Neuronal stem cell (in vitro differentiated cells): ENCODE data around the gene PPARD.

Experiments
- DNase-seq: peaks from one replicate; pipeline ENCODE4 v3.0.0-alpha.2; 2013; ENCODE audit warnings: low spot score
- H2AFZ ChIP-seq: one replicate; pipeline ENCODE4 v1.6.1; 2013; ENCODE audit warnings: mild to moderate bottlenecking, low read length, inconsistent platforms
- H2AK5ac ChIP-seq: 2 replicates; pipeline ENCODE4 v1.6.1; 2013; ENCODE audit warnings: low read depth, mild to moderate bottlenecking, inconsistent platforms, low read length, moderate library complexity, mixed read lengths
- H2BK120ac ChIP-seq: 2 replicates; pipeline ENCODE4 v1.6.1; 2013; ENCODE audit warnings: low read depth, mild to moderate bottlenecking, inconsistent platforms, low read length, moderate library complexity, mixed read lengths
- H2BK12ac ChIP-seq: one replicate; pipeline ENCODE4 v1.6.1; 2013; ENCODE audit warnings: low read length, inconsistent platforms
- H2BK15ac ChIP-seq: 2 replicates; pipeline ENCODE4 v1.6.1; 2013; ENCODE audit warnings: mild to moderate bottlenecking, low read length, inconsistent platforms, mixed read lengths
- H2BK5ac ChIP-seq: one replicate; pipeline ENCODE4 v1.6.1; 2013; ENCODE audit warnings: inconsistent platforms, mild to moderate bottlenecking, low read length, moderate library complexity
- H3K14ac ChIP-seq: one replicate; pipeline ENCODE4 v1.6.1; 2013; ENCODE audit warnings: low read length, inconsistent platforms
- H3K18ac ChIP-seq: 2 replicates; pipeline ENCODE4 v1.6.1; 2013; ENCODE audit warnings: low read length, inconsistent platforms
- H3K23ac ChIP-seq: 2 replicates; pipeline ENCODE4 v1.6.1; 2013; ENCODE audit warnings: low read depth, mild to moderate bottlenecking, mixed read lengths, low read length, inconsistent platforms; ENCODE audit not compliant: poor library complexity
- H3K27ac ChIP-seq: replicated peaks from 3 replicates; pipeline ENCODE4 v1.5.1; 2013; ENCODE audit warnings: low read length, inconsistent platforms
- H3K27me3 ChIP-seq, 3 experiments: 2 replicates each; pipeline ENCODE4 v1.6.1; 2013; ENCODE audit warnings: low read length in 3 of 3, mild to moderate bottlenecking in 2 of 3, inconsistent platforms in 1 of 3, low read depth in 1 of 3, mixed read lengths in 1 of 3, moderate library complexity in 1 of 3; ENCODE audit not compliant: control insufficient read depth in 3 of 3, insufficient read depth in 3 of 3
- H3K36me3 ChIP-seq, 2 donors: replicated peaks in 1 of 2; 2 replicates each; pipeline ENCODE4 v1.6.1; 2013; ENCODE audit warnings: low read length in 2 of 2; ENCODE audit not compliant: control insufficient read depth in 2 of 2, insufficient read depth in 2 of 2
- H3K4ac ChIP-seq: 2 replicates; pipeline ENCODE4 v1.6.1; 2013; ENCODE audit warnings: inconsistent platforms, mild to moderate bottlenecking, low read length, moderate library complexity
- H3K4me1 ChIP-seq, 2 donors: 1 replicate in 1 of 2; 2 replicates in 1 of 2; pipeline ENCODE4 v1.6.1; 2013; ENCODE audit warnings: low read length in 2 of 2, low read depth in 1 of 2; ENCODE audit not compliant: control insufficient read depth in 2 of 2, insufficient read depth in 1 of 2
- H3K4me2 ChIP-seq: one replicate; pipeline ENCODE4 v1.6.1; 2013; ENCODE audit warnings: mild to moderate bottlenecking, low read length, inconsistent platforms; ENCODE audit not compliant: insufficient read depth, poor library complexity, severe bottlenecking
- H3K4me3 ChIP-seq, 2 donors: 2 replicates each; pipeline ENCODE4 v1.5.1; 2013; ENCODE audit warnings: low read length in 2 of 2, mild to moderate bottlenecking in 2 of 2, inconsistent platforms in 1 of 2, moderate library complexity in 1 of 2
- H3K79me1 ChIP-seq: one replicate; pipeline ENCODE4 v1.6.1; 2013; ENCODE audit warnings: low read depth, mild to moderate bottlenecking, inconsistent platforms, low read length, moderate library complexity
- H3K9ac ChIP-seq: one replicate; pipeline ENCODE4 v1.6.1; 2013; ENCODE audit warnings: mild to moderate bottlenecking, low read depth, low read length, inconsistent platforms; ENCODE audit not compliant: poor library complexity
- H3K9me3 ChIP-seq, 2 donors: replicated peaks in 1 of 2; 2 replicates each; pipeline versions ENCODE3 to v1.6.1; 2013; ENCODE audit warnings: low read length in 2 of 2, mild to moderate bottlenecking in 2 of 2, inconsistent platforms in 1 of 2, low read depth in 1 of 2, mixed read lengths in 1 of 2, moderate library complexity in 1 of 2; ENCODE audit not compliant: control insufficient read depth in 2 of 2, insufficient read depth in 1 of 2
- H4K8ac ChIP-seq: one replicate; pipeline ENCODE4 v1.6.1; 2013; ENCODE audit warnings: low read depth, mild to moderate bottlenecking, inconsistent platforms, low read length, moderate library complexity
- H4K91ac ChIP-seq: one replicate; pipeline ENCODE4 v1.6.1; 2013; ENCODE audit warnings: low read length, low read depth, mild to moderate bottlenecking, inconsistent platforms; ENCODE audit not compliant: poor library complexity
- WGBS, 2 donors: extraction: QIAGEN DNeasy Blood & Tissue Kit; methylation state at CpG; one replicate each; pipeline ENCODE4 v1.1.7; 2013; ENCODE audit warnings: missing lambda C conversion rate in 2 of 2, mixed read lengths in 1 of 2; ENCODE audit not compliant: insufficient read length in 2 of 2, insufficient replicate concordance in 1 of 2; ENCODE audit errors: extremely low coverage in 2 of 2; 5-methylcytosine and 5-hydroxymethylcytosine counted together

Gene PPARD

DNA sequence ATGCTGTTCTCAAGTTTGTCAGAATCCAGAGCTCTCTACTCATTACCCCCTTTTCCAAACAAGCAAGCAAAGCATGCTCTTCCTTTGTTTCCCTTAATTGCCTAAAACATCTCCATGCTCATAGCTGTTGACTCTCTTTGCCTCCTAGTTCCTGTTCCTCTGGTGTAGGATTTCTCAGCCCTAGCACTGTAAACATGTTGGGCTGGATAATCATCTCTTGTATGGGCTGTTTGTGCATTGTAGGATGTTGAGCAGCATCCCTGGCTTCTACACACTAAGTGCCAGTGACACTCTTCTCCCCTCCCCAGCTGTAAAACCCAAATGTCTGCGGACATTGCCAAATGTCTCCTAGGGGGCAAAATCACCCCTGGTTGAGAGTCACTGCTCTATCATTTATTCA is 14.0 kb downstream of the PPARD start:
- Histone ChIP-seq H2BK12ac (no peak overlapping the region), H3K18ac (no peak overlapping the region), H4K8ac (no peak overlapping the region), H2BK5ac (no peak overlapping the region), H3K4me3 (no peak overlapping the region), H3K27me3 (no peaks in the 10 kb centered on the region), H3K9ac (no peak overlapping the region), H3K4me1 (peaks cover 0 to 2% of the 10 kb centered on the region in 2 donors), H3K4me2 (no peak overlapping the region), H3K79me1 (no peaks in the 10 kb centered on the region), H2BK120ac (no peak overlapping the region), H3K27ac (no peak overlapping the region), H3K36me3 (peaks cover 9 to 51% of the 10 kb centered on the region in 2 donors), H2AFZ (no peak overlapping the region), H2BK15ac (no peak overlapping the region), H4K91ac (no peak overlapping the region), H2AK5ac (no peak overlapping the region), H3K4ac (no peak overlapping the region), H3K9me3 (peaks cover 5 to 11% of the 10 kb centered on the region in 2 donors), H3K23ac (no peak overlapping the region), H3K14ac (no peak overlapping the region)
- WGBS, 2 donors = no CpG with 5 or more reads among the region's 1 CpG
- DNase-seq = no peak

DNA sequence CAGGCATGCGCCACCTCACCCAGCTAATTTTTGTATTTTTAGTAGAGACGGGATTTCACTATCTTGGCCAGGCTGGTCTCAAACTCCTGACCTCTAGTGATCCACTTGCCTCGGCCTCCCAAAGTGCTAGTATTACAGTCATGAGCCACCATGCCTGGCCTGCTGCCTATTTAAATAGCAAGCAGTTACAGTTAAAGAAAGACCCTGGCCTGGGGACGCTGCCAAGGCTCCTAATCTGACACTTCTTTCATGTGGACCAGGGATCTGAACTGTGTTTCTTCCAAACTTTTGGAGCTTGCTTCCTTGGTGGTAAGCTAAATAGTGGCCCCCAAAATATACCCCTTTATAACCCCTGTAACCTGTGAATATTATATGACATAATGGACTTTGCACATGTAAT is 15.3 kb downstream of the PPARD start:
- Histone ChIP-seq H3K36me3 (peaks cover 7 to 41% of the 10 kb centered on the region in 2 donors), H3K4ac (no peak overlapping the region), H3K14ac (no peak overlapping the region), H2BK12ac (no peak overlapping the region), H3K23ac (no peak overlapping the region), H2BK120ac (no peak overlapping the region), H3K9ac (no peak overlapping the region), H3K79me1 (no peaks in the 10 kb centered on the region), H3K9me3 (peaks cover 2 to 8% of the 10 kb centered on the region in 2 donors), H3K4me1 (peaks cover 0 to 2% of the 10 kb centered on the region in 2 donors), H3K4me3 (no peak overlapping the region), H4K8ac (no peak overlapping the region), H2AK5ac (no peak overlapping the region), H3K27me3 (no peaks in the 10 kb centered on the region), H2BK15ac (no peak overlapping the region), H2BK5ac (no peak overlapping the region), H4K91ac (no peak overlapping the region), H2AFZ (no peak overlapping the region), H3K18ac (no peak overlapping the region), H3K27ac (no peak overlapping the region), H3K4me2 (no peak overlapping the region)
- WGBS, 2 donors = no CpG with 5 or more reads among the region's 4 CpGs
- DNase-seq = no peak

DNA sequence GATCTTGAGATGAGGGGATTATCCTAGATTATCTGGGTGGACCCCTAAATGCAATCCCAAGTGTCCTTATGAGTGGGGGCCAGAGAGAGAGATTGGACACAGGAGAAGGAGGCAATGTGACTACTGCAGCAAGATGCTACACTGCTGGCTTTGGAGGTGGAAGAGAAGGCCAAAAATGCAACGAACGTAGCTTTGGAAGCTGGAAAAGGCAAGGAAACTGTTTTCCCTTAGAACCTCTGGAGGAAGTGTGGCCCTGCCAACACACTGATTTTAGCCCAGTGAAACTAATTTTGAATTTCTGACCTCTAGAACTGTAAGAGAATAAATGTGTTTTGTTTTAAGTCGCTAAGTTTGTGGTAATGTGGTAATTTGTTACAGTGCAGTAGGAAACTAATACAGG is 15.7 kb downstream of the PPARD start:
- H3K14ac ChIP-seq = no peak overlapping the region
- H2BK12ac ChIP-seq = no peak overlapping the region
- no peak overlapping the region for H4K91ac ChIP-seq
- no peak overlapping the region for H3K27ac ChIP-seq
- WGBS, 2 donors = no CpG with 5 or more reads among the region's 3 CpGs
- H2BK120ac ChIP-seq = no peak overlapping the region
- no peak overlapping the region for H2BK5ac ChIP-seq
- no peak overlapping the region for H3K4ac ChIP-seq
- H2AFZ ChIP-seq = no peak overlapping the region
- H3K4me1 ChIP-seq = peaks cover 0 to 6% of the 10 kb centered on the region in 2 donors
- no peaks in the 10 kb centered on the region for H3K79me1 ChIP-seq
- H3K9ac ChIP-seq = no peak overlapping the region
- no peak for DNase-seq
- no peak overlapping the region for H3K4me2 ChIP-seq
- H3K18ac ChIP-seq = no peak overlapping the region
- H3K27me3 ChIP-seq = no peaks in the 10 kb centered on the region
- H3K4me3 ChIP-seq = no peak overlapping the region
- H3K9me3 ChIP-seq = peaks cover 0 to 5% of the 10 kb centered on the region in 2 donors
- no peak overlapping the region for H2AK5ac ChIP-seq
- peaks cover 6 to 37% of the 10 kb centered on the region in 2 donors for H3K36me3 ChIP-seq
- H2BK15ac ChIP-seq = no peak overlapping the region
- H3K23ac ChIP-seq = no peak overlapping the region
- H4K8ac ChIP-seq = no peak overlapping the region

DNA sequence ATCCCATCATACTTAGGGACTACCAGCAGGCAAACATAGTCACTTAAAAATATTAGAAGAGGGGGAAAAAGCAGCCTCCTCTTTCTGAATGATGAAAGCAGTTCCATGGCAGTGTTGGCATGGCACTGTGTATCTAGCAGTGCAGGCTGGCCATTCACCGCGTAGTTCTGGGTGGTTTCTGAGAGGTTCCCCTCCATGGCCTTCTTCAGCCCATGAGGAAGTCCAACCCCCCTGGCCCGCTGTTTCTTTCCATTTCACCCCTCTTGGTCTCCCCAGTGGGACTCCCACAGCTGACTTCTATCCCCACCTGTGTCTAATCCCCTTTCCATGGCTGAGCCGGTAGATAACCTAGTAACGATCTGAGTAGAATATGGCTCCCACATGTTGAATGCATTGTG is 17.0 kb downstream of the PPARD start:
- Histone ChIP-seq H3K79me1 (peaks cover 2% of the 10 kb centered on the region), H3K4ac (no peak overlapping the region), H4K8ac (no peak overlapping the region), H3K23ac (no peak overlapping the region), H3K4me3 (no peak overlapping the region), H2BK12ac (no peak overlapping the region), H3K4me2 (no peak overlapping the region), H2BK15ac (no peak overlapping the region), H3K27me3 (no peaks in the 10 kb centered on the region), H4K91ac (no peak overlapping the region), H3K9me3 (no peaks in the 10 kb centered on the region), H2BK120ac (no peak overlapping the region), H3K27ac (no peak overlapping the region), H3K36me3 (peaks cover 6 to 29% of the 10 kb centered on the region in 2 donors), H3K18ac (no peak overlapping the region), H2AK5ac (no peak overlapping the region), H3K4me1 (peaks cover 0 to 10% of the 10 kb centered on the region in 2 donors), H2BK5ac (no peak overlapping the region), H2AFZ (no peak overlapping the region), H3K9ac (no peak overlapping the region), H3K14ac (no peak overlapping the region)
- no CpG with 5 or more reads among the region's 5 CpGs for WGBS, 2 donors
- DNase-seq = no peak
